NCI-H226 (cell line): ENCODE data around the gene PTEN.
A peak's percentile ranks its signal among the peaks of the same experiment; 100 is the strongest.

Source experiments
- DNase-seq: peaks from one replicate; pipeline ENCODE4 v3.0.0-alpha.2; 2015

PTEN gene

GRCh38 chr10:87923233-87923632, 59.8 kb downstream of the PTEN start:
- no peak for DNase-seq

GRCh38 chr10:87925570-87925969, 62.1 kb downstream of the PTEN start:
- peak; percentile 10 for DNase-seq

- peak; percentile 11 for DNase-seq
Measured at GRCh38 chr10:87927091-87927490, 63.7 kb downstream of the PTEN start.

GRCh38 chr10:87928996-87929395, 65.6 kb downstream of the PTEN start:
- DNase-seq, result no peak

GRCh38 chr10:87930141-87930540, 66.7 kb downstream of the PTEN start:
- DNase-seq, result no peak

- peak; percentile 20 for DNase-seq
Measured at GRCh38 chr10:87930934-87931835, 67.8 kb downstream of the PTEN start.

- peak; percentile 46 for DNase-seq
Measured at GRCh38 chr10:87931836-87932230, 68.4 kb downstream of the PTEN start.

- peak; percentile 82 for DNase-seq
Measured at GRCh38 chr10:87935290-87936141, 72.1 kb downstream of the PTEN start.

- DNase-seq, result no peak
Measured at GRCh38 chr10:87940210-87940609, 76.8 kb downstream of the PTEN start.

- DNase-seq, result peak; percentile 21
Measured at GRCh38 chr10:87942884-87943527, 79.6 kb downstream of the PTEN start.

- no peak for DNase-seq
Measured at GRCh38 chr10:87945984-87946383, 82.6 kb downstream of the PTEN start.

GRCh38 chr10:87952612-87953011, 89.2 kb downstream of the PTEN start:
- no peak for DNase-seq

GRCh38 chr10:87956055-87956454, 92.6 kb downstream of the PTEN start:
- DNase-seq, result no peak

- no peak for DNase-seq
Measured at GRCh38 chr10:87957702-87958101, 94.3 kb downstream of the PTEN start.

- DNase-seq, result no peak
Measured at GRCh38 chr10:87960230-87960629, 96.8 kb downstream of the PTEN start.

GRCh38 chr10:87961314-87961713, 97.9 kb downstream of the PTEN start:
- DNase-seq, result peak; percentile 24

GRCh38 chr10:87966459-87966858, 103.0 kb downstream of the PTEN start:
- no peak for DNase-seq

GRCh38 chr10:87973635-87974034, 110.2 kb downstream of the PTEN start:
- DNase-seq, result no peak

- no peak for DNase-seq
Measured at GRCh38 chr10:87974130-87974529, 110.7 kb downstream of the PTEN start.

- DNase-seq, result no peak
Measured at GRCh38 chr10:87974769-87975168, 111.3 kb downstream of the PTEN start.

- peak; percentile 8 for DNase-seq
Measured at GRCh38 chr10:87976101-87976743, 112.8 kb downstream of the PTEN start.

GRCh38 chr10:87978166-87978565, 114.7 kb downstream of the PTEN start:
- no peak for DNase-seq

GRCh38 chr10:87979847-87980246, 116.4 kb downstream of the PTEN start:
- DNase-seq, result no peak
